ENCODE results near the gene ABCG8. TPM values are rescaled to one million over a fixed set of nuclear protein-coding genes. Genes with fewer than 3 reads are reported as not detected.

The ABCG8 gene
- total RNA-seq, 1 donor = under 0.01 TPM

GRCh38 chr2:43854671-43855070 lies 15.9 kb downstream of the ABCG8 start:
- no peak for DNase-seq (ENCODE audit: low read depth in 2 of 3, low spot score in 2 of 3)

- DNase-seq (ENCODE audit: low read depth in 2 of 3, low spot score in 2 of 3) = no peak
Observed at GRCh38 chr2:43855292-43855691, 16.5 kb downstream of the ABCG8 start.

- no peak for DNase-seq (ENCODE audit: low read depth in 2 of 3, low spot score in 2 of 3)
Observed at GRCh38 chr2:43872151-43872550, 33.4 kb downstream of the ABCG8 start.

GRCh38 chr2:43874776-43875451 lies 36.1 kb downstream of the ABCG8 start:
- DNase-seq (ENCODE audit: low read depth in 2 of 3, low spot score in 2 of 3) = no peak

GRCh38 chr2:43877782-43878464 lies 39.2 kb downstream of the ABCG8 start:
- peak; percentile 9 to 61 (median 22) for DNase-seq (ENCODE audit: low read depth in 2 of 3, low spot score in 2 of 3)

GRCh38 chr2:43879261-43879660 lies 40.5 kb downstream of the ABCG8 start:
- no peak for DNase-seq (ENCODE audit: low read depth in 2 of 3, low spot score in 2 of 3)

GRCh38 chr2:43880471-43880870 lies 41.7 kb downstream of the ABCG8 start:
- DNase-seq (ENCODE audit: low read depth in 2 of 3, low spot score in 2 of 3) = no peak

- DNase-seq (ENCODE audit: low read depth in 2 of 3, low spot score in 2 of 3) = no peak
Observed at GRCh38 chr2:43880952-43881351, 42.2 kb downstream of the ABCG8 start.

GRCh38 chr2:43882312-43882711 lies 43.5 kb downstream of the ABCG8 start:
- no peak for DNase-seq (ENCODE audit: low read depth in 2 of 3, low spot score in 2 of 3)

- no peak for DNase-seq (ENCODE audit: low read depth in 2 of 3, low spot score in 2 of 3)
Observed at GRCh38 chr2:43884689-43885088, 45.9 kb downstream of the ABCG8 start.

GRCh38 chr2:43885132-43885632 lies 46.4 kb downstream of the ABCG8 start:
- DNase-seq (ENCODE audit: low read depth in 2 of 3, low spot score in 2 of 3) = no peak

- DNase-seq (ENCODE audit: low read depth in 2 of 3, low spot score in 2 of 3) = no peak
Observed at GRCh38 chr2:43887176-43887575, 48.4 kb downstream of the ABCG8 start.

GRCh38 chr2:43889416-43889815 lies 50.6 kb downstream of the ABCG8 start:
- DNase-seq (ENCODE audit: low read depth in 2 of 3, low spot score in 2 of 3) = no peak

GRCh38 chr2:43890855-43891254 lies 52.1 kb downstream of the ABCG8 start:
- no peak for DNase-seq (ENCODE audit: low read depth in 2 of 3, low spot score in 2 of 3)

GRCh38 chr2:43894743-43895142 lies 56.0 kb downstream of the ABCG8 start:
- DNase-seq (ENCODE audit: low read depth in 2 of 3, low spot score in 2 of 3) = no peak

- no peak for DNase-seq (ENCODE audit: low read depth in 2 of 3, low spot score in 2 of 3)
Observed at GRCh38 chr2:43896906-43897305, 58.1 kb downstream of the ABCG8 start.

- DNase-seq (ENCODE audit: low read depth in 2 of 3, low spot score in 2 of 3) = no peak
Observed at GRCh38 chr2:43897492-43897891, 58.7 kb downstream of the ABCG8 start.

- peak in 1 of 3 donors; percentile 6 for DNase-seq (ENCODE audit: low read depth in 2 of 3, low spot score in 2 of 3)
Observed at GRCh38 chr2:43898134-43898837, 59.5 kb downstream of the ABCG8 start.

- no peak for DNase-seq (ENCODE audit: low read depth in 2 of 3, low spot score in 2 of 3)
Observed at GRCh38 chr2:43898838-43899346, 60.1 kb downstream of the ABCG8 start.

- DNase-seq (ENCODE audit: low read depth in 2 of 3, low spot score in 2 of 3) = no peak
Observed at GRCh38 chr2:43899589-43899988, 60.8 kb downstream of the ABCG8 start.

GRCh38 chr2:43905371-43905803 lies 66.6 kb downstream of the ABCG8 start:
- no peak for DNase-seq (ENCODE audit: low read depth in 2 of 3, low spot score in 2 of 3)

Data from hematopoietic multipotent progenitor cell (in vitro differentiated cells).